Spleen (tissue), 7 donors: ENCODE results near the gene UBASH3B.

Experiments
- POLR2A ChIP-seq, 3 donors: fragments of 450-650 bp; IDR thresholded peaks; one replicate each; pipeline ENCODE4 v1.5.1; 2017; ENCODE audit warnings: antibody characterized with exemption in 3 of 3, mild to moderate bottlenecking in 1 of 3
- TF ChIP-seq, protein P1 (sequence below), 11 experiments: fragments of 200-600 bp in 7 of 11; fragments of 450-650 bp in 4 of 11; sonication (generic) in 4 of 11; IDR thresholded peaks in 8 of 11; conservative IDR thresholded peaks in 3 of 11; 1 replicate in 7 of 11; 2 replicates in 4 of 11; pipeline versions ENCODE4 v1.4.0 to v1.8.0; 2016 to 2021; ENCODE audit warnings: antibody characterized with exemption in 11 of 11, inconsistent platforms in 4 of 11, mild to moderate bottlenecking in 1 of 11
- donor health status: DM: no; HTN: no; CAD: no; lungs with moderate emphysema.
- donor health status: DM: no; HTN: no; CAD: no.
- donor health status: DM: no; HTN: no; CAD: no.

DNA sequence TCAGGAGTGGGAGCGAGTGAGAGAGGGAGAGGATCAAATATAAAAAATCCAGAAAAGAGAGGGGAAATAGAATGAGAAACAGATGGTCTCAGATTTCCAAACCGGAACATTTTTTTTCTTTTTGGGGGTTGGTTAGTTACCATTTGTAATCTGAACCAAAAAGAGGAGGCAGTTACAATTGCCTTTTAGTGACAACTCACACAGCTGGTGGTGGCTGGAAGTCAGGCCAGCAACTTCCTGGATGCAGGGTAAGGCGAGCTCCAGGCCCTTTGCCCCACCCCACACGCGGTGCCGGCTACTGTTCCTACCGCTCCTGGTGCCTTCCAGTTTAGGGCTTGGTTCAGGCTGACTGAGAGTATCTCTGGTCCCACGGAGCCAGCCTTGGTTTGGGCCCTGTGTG is 21.0 kb upstream of the UBASH3B start:
- TF ChIP-seq, protein P1, sequence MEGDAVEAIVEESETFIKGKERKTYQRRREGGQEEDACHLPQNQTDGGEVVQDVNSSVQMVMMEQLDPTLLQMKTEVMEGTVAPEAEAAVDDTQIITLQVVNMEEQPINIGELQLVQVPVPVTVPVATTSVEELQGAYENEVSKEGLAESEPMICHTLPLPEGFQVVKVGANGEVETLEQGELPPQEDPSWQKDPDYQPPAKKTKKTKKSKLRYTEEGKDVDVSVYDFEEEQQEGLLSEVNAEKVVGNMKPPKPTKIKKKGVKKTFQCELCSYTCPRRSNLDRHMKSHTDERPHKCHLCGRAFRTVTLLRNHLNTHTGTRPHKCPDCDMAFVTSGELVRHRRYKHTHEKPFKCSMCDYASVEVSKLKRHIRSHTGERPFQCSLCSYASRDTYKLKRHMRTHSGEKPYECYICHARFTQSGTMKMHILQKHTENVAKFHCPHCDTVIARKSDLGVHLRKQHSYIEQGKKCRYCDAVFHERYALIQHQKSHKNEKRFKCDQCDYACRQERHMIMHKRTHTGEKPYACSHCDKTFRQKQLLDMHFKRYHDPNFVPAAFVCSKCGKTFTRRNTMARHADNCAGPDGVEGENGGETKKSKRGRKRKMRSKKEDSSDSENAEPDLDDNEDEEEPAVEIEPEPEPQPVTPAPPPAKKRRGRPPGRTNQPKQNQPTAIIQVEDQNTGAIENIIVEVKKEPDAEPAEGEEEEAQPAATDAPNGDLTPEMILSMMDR (IDR thresholded peaks at IDR 0.05 in 8 of 11, conservative IDR thresholded peaks at IDR 0.05 in 3 of 11), result no peak
- TF ChIP-seq POLR2A (IDR thresholded peaks at IDR 0.05), result no peak
